ENCODE measurements around the gene RSPO4.

- TF ChIP-seq, protein P1, sequence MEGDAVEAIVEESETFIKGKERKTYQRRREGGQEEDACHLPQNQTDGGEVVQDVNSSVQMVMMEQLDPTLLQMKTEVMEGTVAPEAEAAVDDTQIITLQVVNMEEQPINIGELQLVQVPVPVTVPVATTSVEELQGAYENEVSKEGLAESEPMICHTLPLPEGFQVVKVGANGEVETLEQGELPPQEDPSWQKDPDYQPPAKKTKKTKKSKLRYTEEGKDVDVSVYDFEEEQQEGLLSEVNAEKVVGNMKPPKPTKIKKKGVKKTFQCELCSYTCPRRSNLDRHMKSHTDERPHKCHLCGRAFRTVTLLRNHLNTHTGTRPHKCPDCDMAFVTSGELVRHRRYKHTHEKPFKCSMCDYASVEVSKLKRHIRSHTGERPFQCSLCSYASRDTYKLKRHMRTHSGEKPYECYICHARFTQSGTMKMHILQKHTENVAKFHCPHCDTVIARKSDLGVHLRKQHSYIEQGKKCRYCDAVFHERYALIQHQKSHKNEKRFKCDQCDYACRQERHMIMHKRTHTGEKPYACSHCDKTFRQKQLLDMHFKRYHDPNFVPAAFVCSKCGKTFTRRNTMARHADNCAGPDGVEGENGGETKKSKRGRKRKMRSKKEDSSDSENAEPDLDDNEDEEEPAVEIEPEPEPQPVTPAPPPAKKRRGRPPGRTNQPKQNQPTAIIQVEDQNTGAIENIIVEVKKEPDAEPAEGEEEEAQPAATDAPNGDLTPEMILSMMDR (IDR thresholded peaks at IDR 0.05) = no peak
- TF ChIP-seq POLR2A (IDR thresholded peaks at IDR 0.05) = no peak
Measured at GRCh38 chr20:1002682-1003561, 811 bp upstream of the RSPO4 start.

Data from Peyer's patch (tissue), 4 donors.